Measurements from ENCODE around the gene DTX2. TPM values are rescaled to one million over a fixed set of nuclear protein-coding genes. Genes with fewer than 3 reads are reported as not detected.

DTX2 gene
- total RNA-seq, 6 experiments from 2014 or later: 11.1 to 15.6 (median 12.9) TPM

Other genes starting within 250 kb of the DTX2 start
- 1,000 to 10,000 TPM; 1,016 to 1,211 (median 1,126) TPM for gene HSPB1, start 159.0 kb upstream of the DTX2 start, total RNA-seq (2021; fragmentation: NEBNext Ultra II Directional; extraction: Animal tissue kit (Norgen Biotek cat#: 25700))
- gene YWHAG, start 102.7 kb upstream of the DTX2 start, total RNA-seq (2021; fragmentation: NEBNext Ultra II Directional; extraction: Animal tissue kit (Norgen Biotek cat#: 25700)): 100 to 1,000 TPM; 171 to 210 (median 180) TPM
- 1 to 10 TPM in 1 of 6 experiments, under 1 TPM in 5; 0.23 to 1.1 (median 0.51) TPM for gene SSC4D, start 52.0 kb upstream of the DTX2 start, total RNA-seq (2021; fragmentation: NEBNext Ultra II Directional; extraction: Animal tissue kit (Norgen Biotek cat#: 25700))
- gene ZP3, start 36.8 kb upstream of the DTX2 start, total RNA-seq (2021; fragmentation: NEBNext Ultra II Directional; extraction: Animal tissue kit (Norgen Biotek cat#: 25700)): 10 to 100 TPM; 17.5 to 30.4 (median 25.6) TPM
- under 1 TPM in 1 of 6 experiments, not detected in 5; 0.41 TPM for gene UPK3B, start 48.8 kb downstream of the DTX2 start, total RNA-seq (2021; fragmentation: NEBNext Ultra II Directional; extraction: Animal tissue kit (Norgen Biotek cat#: 25700))
- under 1 TPM in 1 of 6 experiments, not detected in 5; 0.07 TPM for gene SPDYE16, start 81.6 kb downstream of the DTX2 start, total RNA-seq (2021; fragmentation: NEBNext Ultra II Directional; extraction: Animal tissue kit (Norgen Biotek cat#: 25700))
- 10 to 100 TPM; 31.0 to 42.9 (median 37.1) TPM for gene POMZP3, start 165.6 kb downstream of the DTX2 start, total RNA-seq (2021; fragmentation: NEBNext Ultra II Directional; extraction: Animal tissue kit (Norgen Biotek cat#: 25700))

All from HFFc6 (cell line).